GM19025 (cell line): ENCODE measurements around the gene FAM234B.

ENCODE experiments used
- ATAC-seq: cut with Tn5 transposase; IDR thresholded peaks from one replicate; pipeline ENCODE4 v1.9.1; 2021; ENCODE audit warnings: mild to moderate bottlenecking, low read depth, moderate library complexity; ENCODE audit not compliant: unreplicated experiment

FAM234B gene

GRCh38 chr12:13105781-13106180 lies 61.6 kb downstream of the FAM234B start:
- ATAC-seq: no peak

DNA sequence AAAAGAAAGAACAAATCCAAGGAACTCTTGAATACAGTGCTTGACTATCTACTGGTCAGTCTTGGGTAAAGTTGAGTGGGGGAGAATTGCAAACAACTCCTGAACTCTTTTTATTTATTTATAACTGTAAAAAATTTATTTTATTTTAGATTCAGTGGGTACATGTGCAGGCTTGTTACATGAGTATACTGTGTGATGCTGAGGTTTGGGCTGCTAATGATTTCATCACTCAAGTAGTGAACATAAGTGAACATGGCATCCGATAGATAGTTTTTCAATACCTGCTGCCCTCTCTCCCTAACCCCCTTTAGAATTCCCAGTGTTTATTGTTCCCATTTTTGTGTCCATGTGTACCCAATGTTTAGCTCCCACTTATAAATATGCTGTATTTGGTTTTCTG lies 62.5 kb downstream of the FAM234B start:
- no peak for ATAC-seq

GRCh38 chr12:13112968-13113367 lies 68.8 kb downstream of the FAM234B start:
- ATAC-seq: no peak

DNA sequence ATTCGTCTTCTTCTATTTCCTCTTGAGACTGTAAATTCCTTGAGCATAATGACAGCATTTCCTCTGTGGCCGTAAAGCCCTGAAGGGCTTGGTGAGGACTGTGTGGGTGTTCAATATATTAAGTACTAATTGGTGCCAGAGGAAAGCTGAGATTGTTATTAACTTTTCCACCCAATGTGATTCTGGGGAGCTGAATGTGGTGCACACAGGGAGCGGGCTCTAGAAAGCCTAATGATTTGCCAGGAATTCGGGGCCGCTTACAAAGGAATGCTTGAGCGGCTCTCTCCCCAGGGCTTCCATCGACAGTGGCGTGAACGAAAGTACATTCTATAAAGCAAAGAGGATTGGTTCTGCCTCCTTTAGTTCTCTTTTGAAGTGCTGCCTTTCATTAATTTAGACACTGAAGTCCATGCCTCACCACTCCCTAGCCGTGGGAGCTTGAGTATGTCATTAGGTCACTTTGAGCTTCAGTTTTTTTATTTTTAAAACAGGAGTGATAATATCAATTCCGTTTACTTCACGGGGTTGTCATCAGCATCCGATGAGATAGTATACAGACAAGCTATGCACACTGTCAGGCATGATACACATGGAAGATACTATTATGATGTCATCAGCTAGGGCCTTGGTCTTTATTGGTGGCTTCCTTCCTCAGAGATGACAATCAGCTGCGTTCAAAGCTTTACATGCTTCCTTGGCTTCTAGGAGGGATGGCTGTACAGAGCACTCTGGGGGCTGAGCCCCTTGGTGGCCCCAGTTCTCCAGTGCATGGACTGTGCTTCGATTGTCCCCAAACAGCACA lies 70.3 kb downstream of the FAM234B start:
- ATAC-seq: no peak

GRCh38 chr12:13116259-13116658 lies 72.1 kb downstream of the FAM234B start:
- no peak for ATAC-seq

DNA sequence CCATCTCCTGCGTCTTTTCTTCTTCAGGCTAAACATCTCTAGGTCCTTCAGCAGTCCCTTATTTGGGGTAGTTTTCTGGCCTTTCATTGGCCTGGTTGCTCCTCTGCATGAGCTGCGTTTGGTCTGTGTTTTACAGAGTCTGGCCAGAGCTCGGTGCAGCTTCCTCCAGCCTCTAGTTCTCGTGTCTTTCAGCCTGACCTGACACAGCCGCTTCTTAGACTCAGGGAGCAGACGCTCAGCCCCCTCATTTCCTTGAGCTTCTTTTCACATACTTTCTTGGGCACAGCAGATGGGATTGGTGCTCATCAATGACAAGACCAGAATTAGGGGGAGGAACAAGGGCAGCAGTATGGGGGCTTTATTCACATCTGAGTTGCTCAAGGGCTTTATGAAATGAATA lies 72.8 kb downstream of the FAM234B start:
- ATAC-seq: no peak

DNA sequence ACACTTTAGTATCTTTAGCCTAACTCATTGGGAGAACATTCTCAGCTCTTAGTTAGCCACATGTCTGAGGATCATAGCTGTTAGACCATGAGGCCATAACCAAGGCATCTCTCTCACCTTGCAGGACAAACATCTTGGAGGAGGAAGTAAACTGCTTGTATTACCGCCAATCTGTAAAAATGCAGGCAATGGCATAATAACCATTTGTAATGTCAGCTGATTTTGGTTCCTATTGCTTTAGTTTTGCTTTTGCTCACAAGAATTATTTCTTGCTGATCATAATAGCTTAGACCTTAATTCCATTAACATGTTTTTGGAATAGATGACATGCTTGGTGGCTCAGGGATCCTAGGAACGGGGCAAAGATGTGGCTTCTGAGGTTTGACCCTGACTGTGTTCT lies 75.6 kb downstream of the FAM234B start:
- no peak for ATAC-seq

DNA sequence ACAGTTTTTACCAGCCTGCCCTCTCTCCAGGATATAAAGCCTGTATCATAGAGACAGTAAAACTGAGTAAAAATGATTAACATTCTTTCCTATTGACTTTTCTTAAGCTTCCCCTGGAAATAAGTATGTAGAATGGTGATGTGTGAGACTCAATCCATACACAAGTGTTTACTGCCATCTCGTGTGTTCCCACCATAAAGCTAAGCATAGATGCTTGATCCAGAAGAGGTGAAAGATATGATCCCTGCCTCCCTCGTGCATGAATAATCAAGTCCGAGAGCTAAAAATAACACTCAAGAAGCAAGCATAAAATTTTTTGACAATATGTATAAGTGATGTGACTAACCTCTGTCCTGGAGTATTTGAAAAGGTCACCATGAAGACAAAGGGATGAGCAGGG lies 76.2 kb downstream of the FAM234B start:
- ATAC-seq: no peak

DNA sequence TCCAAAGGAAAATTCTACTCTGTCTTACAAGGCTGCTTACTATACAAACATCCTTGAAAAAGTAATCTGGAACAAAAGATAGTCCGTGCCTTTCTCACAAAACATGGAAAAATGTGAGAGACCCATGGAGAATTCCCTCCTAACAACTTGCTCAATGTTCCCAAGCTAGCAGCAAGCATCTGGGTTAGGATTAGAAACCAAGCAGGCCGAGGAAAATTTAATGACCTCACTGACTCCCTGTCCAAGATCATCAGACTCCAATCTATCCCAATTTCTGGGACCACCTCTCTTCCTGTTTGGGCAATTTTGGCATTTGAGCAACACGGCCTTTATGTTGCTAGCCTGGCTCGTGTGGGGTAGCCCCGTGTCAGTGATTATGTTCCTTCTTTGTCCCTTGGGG lies 77.4 kb downstream of the FAM234B start:
- ATAC-seq: no peak

DNA sequence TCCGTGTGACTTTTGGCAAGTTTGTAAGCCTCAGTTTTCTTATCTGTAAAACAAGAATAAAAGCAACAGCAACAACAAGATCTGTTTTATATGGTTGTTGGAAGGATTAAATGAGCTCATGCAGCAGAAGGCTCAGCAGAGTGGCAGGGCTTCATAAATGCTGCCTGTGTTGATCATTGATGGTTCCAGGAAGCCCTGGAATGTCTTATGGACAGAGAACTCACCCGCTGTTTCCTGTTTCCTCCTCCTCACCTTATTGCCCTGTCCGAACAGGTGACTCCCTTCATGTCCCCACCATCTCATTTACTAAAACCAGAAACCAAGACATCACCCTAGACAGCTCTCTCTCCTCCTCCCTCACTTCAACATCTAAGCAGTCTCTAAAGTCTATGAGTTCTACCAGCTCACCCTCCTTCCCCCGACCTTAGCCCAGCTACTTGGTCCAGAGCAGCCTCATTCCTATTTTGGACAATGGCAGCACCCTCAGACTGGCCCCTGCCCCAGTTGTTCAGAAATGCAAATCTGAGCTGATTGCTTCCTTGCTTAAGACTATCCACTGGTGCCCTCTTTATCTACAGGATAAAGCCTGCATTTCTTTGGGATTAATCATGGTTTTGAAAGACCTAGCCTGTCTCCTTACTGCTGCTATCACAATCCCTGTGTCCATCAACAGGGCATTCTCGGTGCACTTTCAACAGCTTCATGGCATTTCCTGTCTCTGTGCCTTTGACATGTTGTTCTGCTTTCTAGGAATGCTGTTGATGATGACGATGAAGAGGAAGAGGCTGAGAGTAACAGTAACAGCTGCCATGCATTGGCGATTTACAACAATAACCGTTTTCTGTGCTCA lies 80.7 kb downstream of the FAM234B start:
- ATAC-seq: no peak

GRCh38 chr12:13125996-13126395 lies 81.8 kb downstream of the FAM234B start:
- ATAC-seq: no peak

- ATAC-seq: no peak
Measured at GRCh38 chr12:13126494-13126893, 82.3 kb downstream of the FAM234B start.

GRCh38 chr12:13127444-13127843 lies 83.3 kb downstream of the FAM234B start:
- no peak for ATAC-seq

- no peak for ATAC-seq
Measured at GRCh38 chr12:13128291-13128965, 84.2 kb downstream of the FAM234B start.

GRCh38 chr12:13130981-13131380 lies 86.8 kb downstream of the FAM234B start:
- no peak for ATAC-seq
